HS-27A (cell line): Measurements from ENCODE around the gene HOXA13.

Source experiments
- DNase-seq: peaks from one replicate; pipeline ENCODE4 v3.0.0-alpha.2; 2012; ENCODE audit warnings: low read depth, missing footprints

Gene HOXA13

GRCh38 chr7:27148031-27148755 lies 51.7 kb downstream of the HOXA13 start:
- no peak for DNase-seq

- DNase-seq = no peak
Observed at GRCh38 chr7:27147199-27148030, 52.5 kb downstream of the HOXA13 start, which contains the start of gene HOXA6. TSS of gene HOXA6 (minus strand) at chr7:27147774. CDS start at chr7:27147749, 25 bp downstream.

GRCh38 chr7:27146491-27147198 lies 53.2 kb downstream of the HOXA13 start:
- no peak for DNase-seq

GRCh38 chr7:27145914-27146412 lies 53.9 kb downstream of the HOXA13 start:
- no peak for DNase-seq

GRCh38 chr7:27145165-27145913 lies 54.6 kb downstream of the HOXA13 start:
- no peak for DNase-seq

- no peak for DNase-seq
Observed at GRCh38 chr7:27144781-27145164, 55.1 kb downstream of the HOXA13 start.
